B cell (primary cell): Measurements from ENCODE around the gene RNF212.

ENCODE experiments used
- EZH2 ChIP-seq: IDR thresholded peaks from 2 replicates; pipeline ENCODE4 v1.6.1; 2012; ENCODE audit warnings: borderline replicate concordance, low read depth, mild to moderate bottlenecking, moderate library complexity, low read length; ENCODE audit not compliant: insufficient read depth, poor library complexity, severe bottlenecking
- TF ChIP-seq, protein P1 (sequence below): fragments of 200-600 bp; IDR thresholded peaks from one replicate; pipeline ENCODE4 v1.8.0; 2022; ENCODE audit warnings: antibody characterized with exemption, mild to moderate bottlenecking

DNA sequence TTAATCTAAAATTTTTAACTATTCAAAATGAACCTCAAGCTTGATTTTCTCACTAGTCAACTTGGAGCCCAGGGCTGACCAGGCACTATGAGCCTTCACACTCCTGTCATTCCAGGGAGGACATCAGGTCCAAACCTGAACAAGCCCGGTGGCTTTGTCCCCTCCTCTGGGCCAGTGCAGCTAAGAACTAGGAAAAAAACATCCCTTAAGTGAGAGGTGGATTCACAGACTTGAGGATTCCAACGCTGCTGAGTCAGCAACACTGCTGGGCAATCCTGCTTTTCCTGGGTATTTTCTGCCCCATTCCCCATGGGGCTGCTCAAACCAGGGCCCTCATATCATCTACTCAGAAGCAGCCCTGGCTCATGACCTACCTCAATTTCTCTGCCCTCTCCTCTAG, 4.0 kb downstream of the RNF212 start:
- TF ChIP-seq, protein P1, sequence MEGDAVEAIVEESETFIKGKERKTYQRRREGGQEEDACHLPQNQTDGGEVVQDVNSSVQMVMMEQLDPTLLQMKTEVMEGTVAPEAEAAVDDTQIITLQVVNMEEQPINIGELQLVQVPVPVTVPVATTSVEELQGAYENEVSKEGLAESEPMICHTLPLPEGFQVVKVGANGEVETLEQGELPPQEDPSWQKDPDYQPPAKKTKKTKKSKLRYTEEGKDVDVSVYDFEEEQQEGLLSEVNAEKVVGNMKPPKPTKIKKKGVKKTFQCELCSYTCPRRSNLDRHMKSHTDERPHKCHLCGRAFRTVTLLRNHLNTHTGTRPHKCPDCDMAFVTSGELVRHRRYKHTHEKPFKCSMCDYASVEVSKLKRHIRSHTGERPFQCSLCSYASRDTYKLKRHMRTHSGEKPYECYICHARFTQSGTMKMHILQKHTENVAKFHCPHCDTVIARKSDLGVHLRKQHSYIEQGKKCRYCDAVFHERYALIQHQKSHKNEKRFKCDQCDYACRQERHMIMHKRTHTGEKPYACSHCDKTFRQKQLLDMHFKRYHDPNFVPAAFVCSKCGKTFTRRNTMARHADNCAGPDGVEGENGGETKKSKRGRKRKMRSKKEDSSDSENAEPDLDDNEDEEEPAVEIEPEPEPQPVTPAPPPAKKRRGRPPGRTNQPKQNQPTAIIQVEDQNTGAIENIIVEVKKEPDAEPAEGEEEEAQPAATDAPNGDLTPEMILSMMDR = no peak
- TF ChIP-seq EZH2 = no peak
